Ishikawa (cell line): ENCODE results near the gene TUBGCP2.

Experiments used
- CEBPB ChIP-seq: IDR thresholded peaks from 2 replicates; pipeline ENCODE4 v1.6.1; 2012
- CREB1 ChIP-seq: IDR thresholded peaks from 2 replicates; pipeline ENCODE4 v1.6.1; 2012; ENCODE audit warnings: low read depth
- EGR1 ChIP-seq: IDR thresholded peaks from 2 replicates; pipeline ENCODE4 v1.6.1; 2012
- EP300 ChIP-seq: IDR thresholded peaks from 2 replicates; pipeline ENCODE4 v1.6.1; 2012; ENCODE audit warnings: borderline replicate concordance
- FOXM1 ChIP-seq: IDR thresholded peaks from 2 replicates; pipeline ENCODE4 v1.6.1; 2012; ENCODE audit warnings: low read depth, borderline replicate concordance
- NFIC ChIP-seq: IDR thresholded peaks from 2 replicates; pipeline ENCODE4 v1.6.1; 2012
- RAD21 ChIP-seq: IDR thresholded peaks from 2 replicates; pipeline ENCODE4 v1.6.1; 2012; ENCODE audit warnings: low read depth
- TAF1 ChIP-seq: IDR thresholded peaks from 2 replicates; pipeline ENCODE4 v1.6.1; 2012; ENCODE audit warnings: low read depth, mild to moderate bottlenecking
- TCF12 ChIP-seq: IDR thresholded peaks from 2 replicates; pipeline ENCODE4 v1.6.1; 2012; ENCODE audit warnings: low read depth
- TEAD4 ChIP-seq: IDR thresholded peaks from 2 replicates; pipeline ENCODE4 v1.6.1; 2012
- YY1 ChIP-seq: IDR thresholded peaks from 2 replicates; pipeline ENCODE4 v1.6.1; 2012; ENCODE audit warnings: low read depth
- ZBTB7A ChIP-seq: IDR thresholded peaks from 2 replicates; pipeline ENCODE4 v1.6.1; 2012; ENCODE audit warnings: low read depth
- TF ChIP-seq, protein P1 (sequence below): IDR thresholded peaks from 2 replicates; pipeline ENCODE4 v1.6.1; 2012; ENCODE audit warnings: low read depth, mild to moderate bottlenecking
- TF ChIP-seq, protein P2 (sequence below): IDR thresholded peaks from 2 replicates; pipeline ENCODE4 v1.6.1; 2012
- TF ChIP-seq, protein P3 (sequence below): IDR thresholded peaks from 2 replicates; pipeline ENCODE4 v1.6.1; 2012

Gene TUBGCP2

DNA sequence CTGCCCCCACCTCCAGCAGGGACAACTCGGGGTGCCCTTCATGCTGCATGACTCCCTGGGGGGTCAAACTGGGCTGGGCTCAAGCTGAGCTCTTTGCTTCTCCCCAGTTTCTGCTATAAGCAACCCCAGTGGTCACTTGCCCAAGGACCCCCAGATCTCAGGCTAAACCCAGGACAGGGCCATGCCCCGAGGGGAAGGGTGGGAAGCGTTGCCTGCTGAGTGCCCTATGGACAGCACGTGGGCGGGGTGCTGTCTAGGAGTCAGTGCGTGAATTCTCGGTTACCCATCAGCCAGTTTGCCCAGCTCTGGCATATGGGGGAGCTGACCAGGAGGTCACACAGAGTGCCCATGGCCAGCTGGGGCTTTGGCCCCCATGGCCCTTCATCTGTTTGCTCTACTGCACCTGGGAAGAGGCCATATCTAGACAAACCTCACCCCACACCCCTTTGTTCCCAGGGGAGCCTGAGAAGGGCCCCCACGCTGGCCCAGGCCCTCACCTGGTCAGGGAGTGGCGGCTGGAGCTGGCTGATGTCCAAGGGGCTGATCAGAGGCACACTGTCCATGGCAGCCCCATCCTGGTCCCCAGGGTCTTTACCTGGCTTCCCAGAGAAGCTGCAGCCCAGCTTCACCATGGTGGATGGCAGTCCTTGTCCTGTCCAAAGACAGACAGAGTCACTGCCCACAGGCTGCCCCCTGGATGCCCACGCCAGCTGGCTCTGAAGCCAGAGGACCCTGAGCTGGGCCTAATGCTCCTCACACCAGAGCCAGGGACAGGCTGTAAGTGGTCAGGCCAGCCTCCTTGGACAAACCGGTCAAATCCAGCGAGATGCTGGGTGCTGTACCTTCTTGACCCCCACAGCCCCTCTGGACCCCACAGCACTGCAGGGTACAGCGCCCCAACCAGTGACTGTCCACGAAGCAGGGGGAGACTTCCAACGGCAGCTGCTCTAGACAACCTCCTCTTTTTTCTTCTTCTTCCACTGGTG, 20.0 kb upstream of the TUBGCP2 start:
- TF ChIP-seq YY1, result no peak
- 0 out of 2 replicates have a peak, but pooled peaks have one; percentile 9 for TF ChIP-seq EP300
- TF ChIP-seq EGR1, result no peak

DNA sequence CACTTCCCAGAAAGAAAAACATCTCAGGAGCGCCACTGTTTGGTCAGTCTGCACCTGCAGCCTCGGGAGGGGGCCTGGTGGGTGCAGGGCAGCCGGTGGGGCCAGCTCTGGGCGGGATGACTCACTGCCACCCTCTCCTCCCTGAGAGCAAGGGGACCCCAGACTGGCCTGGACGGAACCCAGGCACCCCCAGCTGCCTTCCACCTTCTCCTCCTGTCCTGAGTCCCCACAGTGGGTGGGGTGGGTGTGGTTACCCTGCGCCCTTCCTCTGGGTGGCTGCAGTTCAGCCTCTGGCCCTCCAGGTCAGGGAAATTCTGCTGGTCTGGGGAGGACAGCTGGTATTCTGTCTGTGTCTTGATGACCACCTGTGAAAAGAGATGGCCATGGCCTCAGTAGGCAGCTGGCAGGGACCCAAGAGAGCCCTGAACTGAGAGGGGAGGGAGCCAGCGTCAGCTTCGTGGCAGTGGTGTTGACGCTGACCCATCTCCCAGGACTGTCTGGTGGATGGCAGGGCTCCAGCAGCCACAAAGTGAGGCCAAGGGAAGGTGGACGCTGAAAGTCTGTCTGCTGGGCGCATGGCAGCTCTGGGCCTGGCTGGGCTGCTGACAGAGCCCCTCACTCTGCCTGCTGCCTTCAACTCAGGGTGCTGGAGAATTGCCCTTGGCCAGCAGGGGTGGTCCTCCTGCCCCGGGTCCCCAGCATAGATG, 19.1 kb upstream of the TUBGCP2 start:
- TF ChIP-seq YY1 (no peak), RAD21 (peak; percentile 35; the same call in 1 of the 2 replicates), ZBTB7A (peak; percentile 65), CEBPB (no peak), EGR1 (no peak), TAF1 (no peak), FOXM1 (no peak), CREB1 (no peak), EP300 (no peak), TEAD4 (no peak), NFIC (peak; percentile 56), TCF12 (peak; percentile 75)
- TF ChIP-seq, protein P1, sequence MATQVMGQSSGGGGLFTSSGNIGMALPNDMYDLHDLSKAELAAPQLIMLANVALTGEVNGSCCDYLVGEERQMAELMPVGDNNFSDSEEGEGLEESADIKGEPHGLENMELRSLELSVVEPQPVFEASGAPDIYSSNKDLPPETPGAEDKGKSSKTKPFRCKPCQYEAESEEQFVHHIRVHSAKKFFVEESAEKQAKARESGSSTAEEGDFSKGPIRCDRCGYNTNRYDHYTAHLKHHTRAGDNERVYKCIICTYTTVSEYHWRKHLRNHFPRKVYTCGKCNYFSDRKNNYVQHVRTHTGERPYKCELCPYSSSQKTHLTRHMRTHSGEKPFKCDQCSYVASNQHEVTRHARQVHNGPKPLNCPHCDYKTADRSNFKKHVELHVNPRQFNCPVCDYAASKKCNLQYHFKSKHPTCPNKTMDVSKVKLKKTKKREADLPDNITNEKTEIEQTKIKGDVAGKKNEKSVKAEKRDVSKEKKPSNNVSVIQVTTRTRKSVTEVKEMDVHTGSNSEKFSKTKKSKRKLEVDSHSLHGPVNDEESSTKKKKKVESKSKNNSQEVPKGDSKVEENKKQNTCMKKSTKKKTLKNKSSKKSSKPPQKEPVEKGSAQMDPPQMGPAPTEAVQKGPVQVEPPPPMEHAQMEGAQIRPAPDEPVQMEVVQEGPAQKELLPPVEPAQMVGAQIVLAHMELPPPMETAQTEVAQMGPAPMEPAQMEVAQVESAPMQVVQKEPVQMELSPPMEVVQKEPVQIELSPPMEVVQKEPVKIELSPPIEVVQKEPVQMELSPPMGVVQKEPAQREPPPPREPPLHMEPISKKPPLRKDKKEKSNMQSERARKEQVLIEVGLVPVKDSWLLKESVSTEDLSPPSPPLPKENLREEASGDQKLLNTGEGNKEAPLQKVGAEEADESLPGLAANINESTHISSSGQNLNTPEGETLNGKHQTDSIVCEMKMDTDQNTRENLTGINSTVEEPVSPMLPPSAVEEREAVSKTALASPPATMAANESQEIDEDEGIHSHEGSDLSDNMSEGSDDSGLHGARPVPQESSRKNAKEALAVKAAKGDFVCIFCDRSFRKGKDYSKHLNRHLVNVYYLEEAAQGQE, result no peak
- TF ChIP-seq, protein P2, sequence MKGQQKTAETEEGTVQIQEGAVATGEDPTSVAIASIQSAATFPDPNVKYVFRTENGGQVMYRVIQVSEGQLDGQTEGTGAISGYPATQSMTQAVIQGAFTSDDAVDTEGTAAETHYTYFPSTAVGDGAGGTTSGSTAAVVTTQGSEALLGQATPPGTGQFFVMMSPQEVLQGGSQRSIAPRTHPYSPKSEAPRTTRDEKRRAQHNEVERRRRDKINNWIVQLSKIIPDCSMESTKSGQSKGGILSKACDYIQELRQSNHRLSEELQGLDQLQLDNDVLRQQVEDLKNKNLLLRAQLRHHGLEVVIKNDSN, result no peak
- TF ChIP-seq, protein P3, sequence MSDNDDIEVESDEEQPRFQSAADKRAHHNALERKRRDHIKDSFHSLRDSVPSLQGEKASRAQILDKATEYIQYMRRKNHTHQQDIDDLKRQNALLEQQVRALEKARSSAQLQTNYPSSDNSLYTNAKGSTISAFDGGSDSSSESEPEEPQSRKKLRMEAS, result no peak

DNA sequence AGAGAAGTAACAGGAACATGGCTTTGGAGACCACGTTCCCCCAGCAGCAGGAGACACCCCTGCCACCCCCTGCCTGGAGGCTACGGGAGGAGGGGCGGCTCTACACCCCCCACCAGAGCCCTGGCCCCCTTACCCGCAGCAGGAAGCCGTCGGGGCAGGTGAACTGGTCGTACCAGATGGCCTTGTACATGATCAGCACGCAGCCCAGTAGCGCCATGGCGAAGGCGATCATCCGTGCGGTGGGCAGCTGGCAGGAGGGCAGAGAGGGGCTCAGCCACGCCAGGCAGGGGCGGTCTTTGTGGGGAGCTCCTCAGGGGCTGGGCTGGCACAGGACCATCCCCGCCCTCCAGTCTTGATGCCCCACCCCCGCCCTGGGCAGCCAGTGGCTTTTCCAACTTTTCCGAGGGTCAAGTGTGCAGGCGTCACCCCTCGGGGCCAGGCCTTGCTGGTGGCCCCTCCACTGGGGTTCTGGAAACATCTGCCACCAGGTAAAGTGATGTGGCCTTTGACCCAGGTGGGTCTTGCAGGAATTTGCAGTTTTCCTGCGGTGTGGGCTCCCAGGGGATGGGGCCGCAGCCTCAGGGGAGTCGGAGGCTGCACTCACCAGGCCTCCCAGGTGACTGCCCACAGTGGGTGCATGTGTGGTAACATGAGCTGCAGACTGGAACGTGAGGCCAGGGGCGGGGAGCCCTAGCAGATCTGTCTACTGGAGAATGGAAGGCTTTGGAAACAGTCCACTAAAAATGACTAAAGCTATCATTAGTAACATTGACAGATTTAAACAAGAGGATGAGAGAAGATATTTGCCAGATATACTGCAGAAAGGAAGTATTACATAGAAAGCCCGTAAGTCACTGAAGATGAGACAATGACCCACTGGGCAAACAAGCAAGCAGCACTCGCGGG, 18.3 kb upstream of the TUBGCP2 start:
- TF ChIP-seq TEAD4 (peak; percentile 72), CREB1 (no peak), EGR1 (no peak), YY1 (peak; percentile 10; the same call in 1 of the 2 replicates), RAD21 (no peak), FOXM1 (no peak; the same call in 1 of the 2 replicates), TCF12 (peak; percentile 78; the same call in 1 of the 2 replicates), CEBPB (no peak), TAF1 (peak; percentile 10; the same call in 1 of the 2 replicates), NFIC (peak; percentile 50; the same call in 1 of the 2 replicates), EP300 (peak; percentile 75), ZBTB7A (peak; percentile 81)
- TF ChIP-seq, protein P3, result peak; percentile 37
- TF ChIP-seq, protein P1, result no peak
- TF ChIP-seq, protein P2, result peak; percentile 56

DNA sequence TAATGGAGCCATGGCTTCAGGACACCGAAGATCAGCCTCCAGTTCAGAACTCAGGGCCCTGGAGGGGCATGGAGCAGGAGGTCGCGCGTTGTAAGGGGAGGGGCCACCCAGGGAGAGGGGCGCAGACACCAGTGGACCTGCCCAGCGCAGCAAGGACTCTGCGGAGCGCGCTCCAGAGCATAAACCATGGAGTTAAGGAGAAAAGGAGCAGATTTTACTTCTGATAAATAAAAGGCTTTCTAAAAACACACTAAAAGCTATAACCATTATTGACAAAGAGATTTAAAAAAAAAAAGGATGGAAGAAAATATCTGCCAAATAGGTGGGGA, 17.5 kb upstream of the TUBGCP2 start:
- TF ChIP-seq TAF1, result no peak
- TF ChIP-seq EP300, result no peak
- TF ChIP-seq, protein P3, result no peak; the same call in 1 of the 2 replicates
- TF ChIP-seq TCF12, result no peak
